GM19397 (cell line): ENCODE results near the gene CCDC167.

Experiments
- ATAC-seq: cut with Tn5 transposase; IDR thresholded peaks from one replicate; pipeline ENCODE4 v1.9.1; 2021; ENCODE audit warnings: mild to moderate bottlenecking, moderate library complexity; ENCODE audit not compliant: unreplicated experiment

Gene CCDC167

DNA sequence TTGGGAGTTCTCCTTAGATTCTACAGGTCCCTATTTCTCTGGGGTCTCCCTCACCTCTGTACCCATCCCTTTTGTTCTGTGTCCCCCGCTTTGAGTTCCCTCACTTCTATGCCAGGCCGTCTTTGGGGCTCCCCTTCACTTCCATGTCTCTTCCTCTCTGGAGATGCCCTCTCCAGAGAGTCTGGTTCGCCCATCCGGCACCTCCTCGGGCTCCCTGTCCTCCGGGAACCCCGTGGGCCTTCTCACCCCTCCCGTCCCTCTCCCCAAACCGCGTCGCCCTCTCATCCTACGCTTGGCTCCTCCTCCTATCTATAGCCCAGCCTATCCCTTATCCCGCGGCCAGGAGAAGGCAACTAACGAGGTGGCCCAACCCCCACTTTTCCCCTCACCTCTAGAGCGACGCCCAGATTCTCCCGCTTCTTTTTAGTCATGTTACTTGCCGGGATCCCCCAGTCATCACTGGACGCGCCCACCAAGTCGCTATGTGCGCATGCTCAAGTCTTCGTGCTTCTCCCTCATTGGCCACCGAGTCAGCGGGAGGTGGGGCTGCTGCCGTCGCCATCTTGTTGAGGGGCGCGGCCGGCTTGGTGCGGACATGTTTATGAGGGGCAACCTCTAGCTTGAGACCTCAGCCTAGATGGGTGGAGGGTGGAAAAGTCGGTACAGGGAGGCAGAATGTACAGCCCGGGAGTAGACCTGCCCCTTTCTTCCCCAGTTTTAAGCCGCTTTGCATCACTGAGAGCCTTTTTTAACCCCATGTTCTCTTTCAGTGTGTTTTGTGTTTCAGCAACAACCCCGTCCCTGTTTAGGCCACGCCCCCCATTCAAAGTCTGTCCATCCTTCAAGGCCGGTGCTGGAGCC, at the start of gene CCDC167:
CCDC167 (minus strand) TSS at position 461 of the 861 bp plus-strand sequence; CDS start at position 431, 30 bp downstream.
- peak; percentile 87 for ATAC-seq

DNA sequence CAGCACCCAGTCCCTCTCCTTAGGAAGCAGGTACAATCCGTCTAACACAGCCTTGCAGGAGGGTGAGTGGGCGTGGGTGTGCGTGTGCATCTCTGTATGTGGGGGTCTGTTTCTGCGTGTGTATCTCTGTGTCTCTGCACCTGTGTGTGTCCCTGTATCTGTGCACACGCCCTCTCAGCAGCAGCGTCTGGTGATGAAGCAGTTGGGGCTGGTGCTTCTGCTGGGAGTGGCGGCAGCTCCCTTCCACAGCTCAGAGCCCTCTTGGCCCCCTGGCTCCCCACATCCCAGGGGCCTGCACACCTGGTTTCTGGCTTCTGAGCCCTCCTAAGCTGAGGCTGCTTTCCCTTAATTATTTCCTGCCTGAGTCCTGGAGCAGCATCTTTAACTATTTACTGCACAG, 49.5 kb upstream of the CCDC167 start:
- no peak for ATAC-seq

DNA sequence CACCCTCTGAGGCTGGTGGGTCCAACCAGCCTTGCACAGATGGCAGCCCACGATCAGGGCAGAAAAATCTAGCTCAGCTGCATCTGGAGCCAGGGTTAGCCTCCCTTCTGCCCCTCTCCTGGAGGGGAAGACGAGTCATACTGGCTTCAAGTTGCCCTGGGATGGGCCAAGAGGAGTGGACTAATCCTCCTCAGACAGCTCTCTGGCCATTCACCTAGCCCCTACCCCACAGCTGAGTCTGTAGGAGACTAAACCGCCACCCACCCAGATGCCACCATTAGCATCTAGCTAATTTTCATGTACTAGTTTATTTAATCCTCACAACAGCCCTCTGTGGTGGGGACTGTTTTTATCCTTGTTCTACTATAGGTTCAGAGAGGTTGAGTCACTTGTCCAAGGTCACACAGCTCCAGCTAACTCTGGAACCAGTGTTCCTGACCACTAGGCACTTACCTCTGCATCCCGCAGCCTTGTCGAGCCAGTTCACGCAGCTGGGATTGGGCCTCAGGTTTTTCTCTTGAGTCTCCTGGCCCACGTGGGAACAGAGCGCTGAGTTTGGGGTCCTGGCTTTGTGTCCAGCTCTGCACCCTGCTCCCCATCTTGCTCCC, 48.5 kb upstream of the CCDC167 start:
- no peak for ATAC-seq

DNA sequence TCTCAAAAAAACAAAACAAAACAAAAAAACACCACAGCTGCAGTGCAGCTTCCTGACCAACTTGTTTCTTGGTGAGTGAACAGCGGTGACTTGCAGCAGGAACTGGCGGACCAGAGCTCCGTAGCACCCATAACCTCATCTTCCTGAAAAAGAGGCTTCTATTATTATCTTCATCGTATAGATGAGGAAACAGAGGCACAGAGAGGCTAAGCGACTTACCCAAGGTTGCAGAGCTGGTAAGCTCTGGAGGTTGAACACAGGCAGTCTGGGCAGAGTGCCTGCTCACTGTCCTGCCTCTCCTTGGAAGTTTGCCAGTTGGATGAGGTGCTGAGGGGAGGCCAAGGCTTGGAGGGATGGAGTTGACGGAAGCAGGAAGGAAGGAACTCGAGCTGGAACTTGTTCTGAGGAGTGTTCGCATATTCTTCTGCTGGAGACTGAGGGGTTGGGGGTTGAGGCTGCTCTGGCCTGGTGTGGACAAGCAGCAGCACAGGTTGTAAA, 47.9 kb upstream of the CCDC167 start:
- no peak for ATAC-seq

DNA sequence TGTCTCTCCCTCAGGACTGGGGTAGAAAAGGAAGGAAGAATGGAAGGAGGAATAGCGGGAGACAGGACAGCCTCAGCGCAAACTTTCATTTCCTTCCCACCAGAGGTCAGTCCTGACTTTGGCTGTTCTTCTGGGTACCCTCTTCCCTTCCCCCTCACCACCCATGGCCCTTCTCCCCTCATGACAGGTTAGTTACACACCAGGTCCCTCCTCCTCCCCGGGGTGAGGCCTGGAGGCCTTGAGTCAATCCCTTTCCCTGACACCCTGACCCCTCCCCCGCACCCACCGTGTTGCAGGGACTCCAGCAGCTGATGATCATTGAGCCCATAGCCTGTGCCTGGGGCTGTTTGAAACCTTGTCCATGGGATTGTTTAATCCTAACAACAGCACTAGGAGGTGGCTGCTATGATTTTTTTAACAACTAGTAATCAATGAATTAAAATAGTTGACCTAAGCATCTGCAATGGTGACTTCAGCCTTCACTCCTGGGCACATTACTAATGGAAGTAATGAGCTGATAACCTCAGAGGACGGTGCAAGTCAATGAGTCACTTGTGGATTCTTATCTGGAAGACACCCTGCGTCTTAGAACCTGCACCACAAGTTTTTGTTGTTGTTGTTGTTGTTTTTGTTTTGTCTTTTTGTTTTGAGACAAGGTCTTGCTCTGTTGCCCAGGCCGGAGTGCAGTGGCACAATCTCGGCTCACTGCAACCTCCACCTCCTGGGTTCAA, 46.6 kb upstream of the CCDC167 start:
- no peak for ATAC-seq

DNA sequence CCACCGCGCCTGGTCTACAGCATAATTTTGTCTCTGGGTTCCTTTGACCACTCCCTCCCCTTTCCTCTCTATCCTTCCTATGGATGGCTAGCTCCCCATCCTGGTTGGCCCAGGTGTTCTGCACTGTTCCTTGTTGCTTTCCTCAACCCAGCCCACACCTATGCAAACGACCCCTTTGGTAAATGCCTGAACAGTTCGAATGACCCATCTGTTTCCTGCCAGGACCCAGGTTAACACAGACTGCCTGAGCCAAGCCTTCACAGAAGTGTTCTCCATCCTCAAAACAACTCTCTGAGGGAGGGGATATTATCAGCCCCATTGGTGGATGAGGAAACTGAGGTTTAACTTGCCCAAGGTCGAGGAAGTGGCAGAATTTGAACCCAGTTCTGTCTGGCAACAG, 44.8 kb upstream of the CCDC167 start:
- ATAC-seq, result no peak

DNA sequence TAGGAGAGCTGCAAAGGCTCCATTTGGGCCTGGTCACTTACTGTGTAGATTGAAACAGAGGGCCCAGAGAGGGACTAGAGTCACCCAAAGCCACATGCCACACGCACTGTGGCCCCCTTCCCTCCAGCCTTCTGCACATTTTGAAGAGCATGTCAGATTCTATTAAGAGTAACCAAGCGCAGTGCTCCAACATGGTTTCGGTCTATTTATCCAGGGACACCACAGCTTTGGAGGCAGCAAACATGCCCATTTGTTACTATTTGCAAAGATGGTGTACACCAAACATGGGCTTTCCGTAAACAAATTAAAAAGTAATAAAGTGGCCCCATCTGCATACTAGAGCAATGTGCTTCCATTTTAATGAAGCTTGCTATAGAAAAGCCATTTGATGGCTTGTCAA, 43.7 kb upstream of the CCDC167 start:
- no peak for ATAC-seq

DNA sequence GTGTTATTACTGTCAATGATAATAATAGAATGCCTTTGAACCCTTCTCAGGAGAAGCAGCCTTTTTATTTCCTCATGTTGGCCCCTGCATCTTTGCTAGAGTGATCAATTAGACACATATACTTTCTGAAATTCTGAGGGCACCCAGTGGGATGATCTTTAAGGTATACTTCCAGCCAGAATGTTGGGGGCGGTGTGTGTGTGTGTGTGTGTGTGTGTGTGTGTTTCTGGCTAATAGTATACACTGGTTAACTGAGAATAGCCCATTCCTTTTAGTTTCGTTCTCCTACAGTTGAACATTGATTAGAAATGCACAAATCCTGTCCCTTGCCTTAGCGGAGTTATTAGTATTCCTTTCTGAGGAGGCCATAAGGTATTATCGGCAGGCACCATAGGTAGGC, 41.7 kb upstream of the CCDC167 start:
- no peak for ATAC-seq

DNA sequence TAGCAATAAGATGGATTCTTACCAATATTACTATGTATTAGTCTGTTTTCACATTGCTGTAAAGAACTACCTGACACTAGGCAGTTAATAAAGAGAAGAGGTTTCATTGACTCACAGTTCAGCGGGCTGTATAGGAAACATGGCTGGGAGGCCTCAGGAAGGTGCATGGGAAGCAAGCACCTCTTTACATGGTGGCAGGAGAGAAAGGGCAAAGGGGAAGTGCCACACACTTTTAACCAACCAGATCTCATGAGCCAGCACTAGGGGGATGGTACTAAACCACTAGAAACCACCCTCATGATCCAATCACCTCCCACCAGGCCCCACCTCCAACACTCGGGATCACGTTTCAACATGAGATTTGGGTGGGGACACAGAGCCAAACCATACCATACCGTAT, 40.7 kb upstream of the CCDC167 start:
- ATAC-seq, result no peak

DNA sequence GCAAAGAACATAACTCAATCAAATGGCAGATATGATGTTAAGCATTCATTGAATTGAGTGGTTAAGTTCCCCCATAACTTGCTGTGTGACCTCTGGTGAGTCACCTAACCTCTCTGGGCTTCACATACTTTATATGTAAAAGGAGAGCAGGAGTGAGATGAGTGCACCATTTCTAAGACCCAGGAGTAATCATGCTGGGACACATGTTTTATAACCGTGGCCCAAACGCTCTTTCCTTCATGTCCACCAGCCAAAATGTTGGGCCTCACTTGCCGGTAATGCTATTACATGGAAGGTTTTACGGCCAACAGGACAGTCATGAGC, 40.3 kb upstream of the CCDC167 start:
- ATAC-seq, result no peak

DNA sequence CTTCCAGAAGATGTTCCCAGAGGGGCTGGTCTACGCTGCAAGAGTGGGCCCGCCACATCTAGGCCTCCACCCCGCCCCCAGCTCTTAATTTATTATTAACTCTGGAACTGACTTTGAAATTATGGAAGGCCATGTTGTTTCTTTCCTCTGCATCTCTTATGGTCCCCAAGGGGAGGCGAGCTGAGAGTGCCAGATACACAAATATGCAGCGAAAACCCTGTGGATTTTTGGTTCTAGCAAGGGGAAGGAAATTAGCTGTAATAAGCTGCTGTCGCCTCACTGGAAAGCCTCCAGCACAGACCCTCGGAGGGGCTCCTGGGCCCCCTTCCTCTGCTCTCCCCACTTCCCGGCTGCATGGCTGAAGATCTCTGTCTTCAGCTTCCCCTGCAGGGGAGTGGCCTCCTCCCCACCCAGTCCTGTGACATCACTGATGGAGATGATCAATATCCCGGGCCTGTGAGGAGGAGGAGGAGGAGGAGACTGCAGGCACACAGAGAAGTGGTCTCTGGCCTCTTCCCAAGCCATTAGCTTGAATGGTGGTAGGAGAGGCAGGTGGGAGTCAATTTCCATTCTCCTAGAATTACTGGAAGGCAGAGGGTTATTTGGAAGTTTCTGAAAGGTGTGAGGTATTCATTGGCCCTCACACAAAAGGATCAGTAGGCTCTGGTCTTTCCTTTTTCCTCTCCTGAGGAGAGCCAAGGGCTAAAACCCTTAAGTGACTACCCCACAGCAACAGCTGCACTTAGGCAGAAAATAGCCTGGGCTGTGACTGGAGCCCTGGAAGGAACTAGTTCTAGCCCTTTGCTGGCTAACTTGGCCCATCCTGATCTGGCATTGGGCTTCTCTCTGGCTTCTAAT, 39.7 kb upstream of the CCDC167 start:
- no peak for ATAC-seq

DNA sequence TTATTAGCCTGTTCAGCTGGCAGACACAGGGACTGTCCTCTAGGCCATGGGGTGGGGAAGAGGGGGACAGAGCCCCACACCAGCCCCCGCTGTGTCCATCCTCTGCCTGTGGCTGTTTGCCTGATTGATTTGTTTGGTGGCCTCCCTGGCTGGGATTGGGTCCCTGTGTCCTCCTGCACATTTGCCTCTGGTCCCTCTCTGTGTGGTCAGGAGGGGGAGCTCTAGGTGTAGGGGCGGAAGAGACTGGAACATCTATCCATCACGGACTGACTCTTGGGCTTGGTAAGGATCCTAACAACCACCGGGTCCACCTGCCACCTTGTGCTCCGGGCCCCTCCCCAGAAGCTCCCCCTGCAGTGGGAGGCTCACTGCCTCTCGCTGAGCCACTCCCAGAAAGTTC, 38.4 kb upstream of the CCDC167 start:
- ATAC-seq, result no peak

DNA sequence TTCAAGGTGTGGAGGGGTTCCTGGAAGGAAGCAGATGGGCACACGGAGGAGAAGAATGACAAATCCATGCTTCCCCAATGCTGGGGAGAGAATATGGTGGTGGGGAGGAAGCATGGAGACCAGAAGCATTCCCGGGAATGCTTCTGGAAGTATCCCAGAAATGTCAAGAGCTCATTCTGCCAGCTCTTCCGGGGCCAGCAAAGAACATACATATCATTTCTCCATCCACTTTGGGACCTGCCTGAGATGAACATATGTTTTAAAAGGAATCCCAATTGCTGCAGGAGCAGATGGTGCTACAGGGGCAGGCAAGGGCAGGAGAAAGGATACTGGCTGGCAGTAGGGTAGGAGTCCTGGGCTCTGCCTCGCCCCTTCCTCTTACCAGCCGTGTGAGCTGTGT, 37.9 kb upstream of the CCDC167 start:
- no peak for ATAC-seq

DNA sequence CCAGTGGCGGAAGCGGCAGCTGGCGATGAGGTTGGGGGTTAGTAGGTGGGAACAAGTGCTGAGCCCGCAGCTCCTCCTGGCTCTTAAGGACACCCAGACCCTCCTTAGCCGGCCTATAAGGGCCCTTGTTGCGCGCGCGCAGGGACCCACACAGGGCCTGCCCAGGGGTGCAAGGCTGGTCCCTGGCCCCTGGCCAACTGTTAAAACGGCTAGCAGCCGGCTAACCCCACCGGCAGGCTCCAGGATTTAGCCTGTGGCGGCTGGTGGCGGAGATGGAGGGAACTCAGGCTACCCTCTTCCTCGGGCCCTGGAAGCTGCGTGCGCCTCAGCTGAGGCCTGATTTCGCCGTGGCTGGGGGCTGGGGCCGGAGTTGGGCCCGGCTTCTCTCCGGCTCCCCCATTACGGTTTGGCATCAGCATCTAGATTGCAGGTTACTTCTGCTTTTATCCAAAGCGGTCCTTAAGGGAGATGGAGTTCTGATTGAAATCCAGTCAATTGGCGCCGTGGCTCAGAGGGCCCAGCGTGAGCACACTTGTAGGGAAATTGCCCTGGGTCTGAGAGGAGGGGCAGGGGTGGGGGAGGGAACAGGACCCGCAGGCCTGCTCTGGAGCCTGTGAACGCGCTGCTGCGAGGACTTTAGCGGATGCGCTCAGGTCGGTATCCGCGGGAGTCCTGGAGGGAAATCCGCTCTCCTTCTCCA, 36.9 kb upstream of the CCDC167 start:
- no peak for ATAC-seq

DNA sequence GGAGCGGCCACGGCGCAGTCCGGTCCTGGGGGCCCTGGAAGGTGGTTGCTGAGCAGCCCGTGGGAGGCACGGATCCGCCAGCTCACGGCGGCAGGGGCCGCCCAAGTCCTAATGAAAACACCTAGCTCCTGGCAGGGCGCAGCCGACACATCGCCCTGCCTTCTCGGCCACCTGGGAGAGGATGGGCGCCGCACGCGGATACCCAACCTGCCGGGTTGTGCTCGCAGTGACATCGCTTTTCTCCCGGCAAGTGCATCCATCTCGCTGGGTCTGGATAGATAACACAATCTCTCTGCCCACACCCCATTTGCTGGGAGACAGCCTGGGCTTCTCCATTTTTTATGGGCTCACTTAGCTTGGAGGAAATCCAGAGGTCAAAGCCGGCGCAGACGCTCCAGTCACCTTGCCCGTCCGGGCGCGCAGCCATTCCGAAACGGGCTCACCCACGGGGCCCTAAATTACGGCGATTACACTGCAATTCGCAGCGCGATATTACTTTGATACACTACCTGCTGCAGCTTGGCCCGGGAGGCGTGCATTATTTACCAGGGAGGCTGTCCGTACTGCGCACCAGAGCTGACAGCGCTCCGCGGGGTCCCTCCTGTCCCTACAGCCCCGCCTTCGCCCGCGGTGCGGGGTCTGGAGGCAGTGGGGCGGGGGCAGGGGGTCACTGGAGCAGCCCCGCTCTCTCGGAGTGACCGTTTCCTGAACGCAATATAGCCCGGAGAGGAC, 36.2 kb upstream of the CCDC167 start:
- ATAC-seq, result no peak

DNA sequence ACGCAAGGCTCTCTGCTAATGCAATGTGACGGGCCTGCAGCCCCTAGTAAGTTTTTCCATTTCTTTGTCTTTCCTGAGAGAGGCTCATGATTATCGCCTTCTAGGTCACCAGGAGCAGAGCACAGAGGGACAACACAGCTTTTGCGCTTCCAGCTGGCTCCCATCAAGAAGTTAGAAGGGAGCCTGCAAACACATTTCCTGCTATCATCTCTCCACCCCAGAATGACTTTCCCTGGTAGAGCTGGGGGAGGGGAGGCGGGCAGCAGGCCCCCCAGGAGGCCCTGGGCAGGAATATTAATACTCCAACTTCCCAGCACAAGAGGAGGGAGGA, 35.7 kb upstream of the CCDC167 start:
- no peak for ATAC-seq

DNA sequence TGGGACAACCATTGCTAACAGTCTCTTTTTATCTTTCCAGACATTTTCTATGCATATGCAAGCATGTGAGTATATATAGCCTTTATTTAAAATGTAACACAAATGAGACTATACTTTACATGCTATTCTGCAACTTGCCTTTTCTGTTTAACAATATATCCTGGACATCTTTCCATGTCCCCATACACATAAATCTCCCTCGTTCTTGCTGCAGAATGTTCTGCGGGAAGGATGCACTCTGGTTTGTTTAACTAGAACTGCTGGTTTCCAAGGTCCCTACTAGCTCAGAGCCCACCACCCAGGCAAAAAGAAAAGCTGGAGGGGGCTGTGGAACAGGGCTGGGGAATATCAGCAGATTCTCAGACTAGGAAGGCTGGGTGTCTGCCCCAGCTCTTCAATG, 35.2 kb upstream of the CCDC167 start:
- ATAC-seq, result no peak

DNA sequence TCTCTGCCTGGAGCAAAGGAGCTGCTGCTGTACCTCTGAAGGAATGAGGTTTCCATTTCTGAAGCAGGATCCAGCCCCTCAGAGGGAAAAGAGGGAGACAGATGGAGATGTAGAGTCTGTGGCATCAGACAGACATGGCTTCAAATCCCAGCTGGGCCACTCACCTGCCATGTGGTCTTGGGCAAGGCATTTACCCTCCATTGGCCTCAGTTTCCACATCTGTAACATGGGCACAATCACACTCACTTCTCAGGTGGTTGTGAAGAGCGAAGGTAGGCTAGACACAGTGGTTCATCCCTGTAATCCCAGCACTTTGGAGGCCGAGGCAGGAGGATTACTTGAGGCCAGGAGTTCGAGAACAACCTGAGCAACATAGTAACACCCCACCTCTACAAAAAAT, 32.4 kb upstream of the CCDC167 start:
- no peak for ATAC-seq

DNA sequence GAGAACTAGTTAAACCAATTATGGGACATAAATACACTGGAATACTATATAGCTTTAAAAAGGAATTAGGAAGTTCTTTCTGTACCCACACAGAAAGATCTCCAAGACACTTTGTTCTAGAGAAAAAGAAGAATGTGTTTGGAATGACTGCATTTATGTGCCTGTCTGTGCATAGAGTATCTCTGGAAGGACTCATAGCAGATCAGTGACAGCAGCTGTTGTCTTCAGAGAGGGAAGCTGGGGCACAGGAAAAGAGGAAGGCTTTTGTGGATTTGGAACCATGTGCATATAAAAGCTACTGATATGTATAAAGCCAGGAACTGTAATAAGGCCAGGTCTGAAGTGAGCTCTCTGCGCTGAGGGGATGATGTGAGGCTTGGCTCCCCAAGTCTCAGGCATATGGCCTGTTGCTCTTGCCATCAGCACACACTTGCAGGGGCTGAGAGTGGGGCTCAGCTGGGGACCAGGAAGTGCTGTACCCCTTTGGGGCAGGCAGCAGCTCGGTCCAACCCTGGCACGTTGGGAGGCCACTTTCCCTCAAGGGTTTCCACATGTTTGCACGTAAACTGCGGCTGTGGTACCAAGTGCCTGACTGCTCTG, 31.8 kb upstream of the CCDC167 start:
- ATAC-seq, result no peak
